ENCODE measurements around the gene COX8A.

GRCh38 chr11:64021757-64022093 lies 47.3 kb downstream of the COX8A start:
- no peak for TF ChIP-seq CTCF (conservative IDR thresholded peaks at IDR 0.05; ENCODE audit: low read depth, low read length)
- TF ChIP-seq EZH2 (IDR thresholded peaks at IDR 0.05; ENCODE audit: low read length, unreplicated experiment) = no peak

Data from PC-3 (cell line).